Epithelial cell of esophagus (primary cell): ENCODE measurements around the gene COPS9.

Experiments
- DNase-seq: peaks from one replicate; pipeline ENCODE4 v3.0.0; 2010; ENCODE audit warnings: low read depth
- H3K4me3 ChIP-seq: 2 replicates; pipeline ENCODE4 v1.5.1; 2011; ENCODE audit warnings: mild to moderate bottlenecking, low read length, control low read depth
- CTCF ChIP-seq: IDR thresholded peaks from 2 replicates; pipeline ENCODE4 v1.5.1; 2011; ENCODE audit warnings: low read depth, mild to moderate bottlenecking, low read length, control low read depth, inconsistent platforms; ENCODE audit not compliant: insufficient read depth; ENCODE audit errors: missing control alignments

Gene COPS9

GRCh38 chr2:240162032-240162431 lies 25.9 kb upstream of the COPS9 start:
- TF ChIP-seq CTCF, result no peak
- no peak overlapping the region for H3K4me3 ChIP-seq
- DNase-seq, result no peak

GRCh38 chr2:240161087-240161750 lies 25.1 kb upstream of the COPS9 start:
- H3K4me3 ChIP-seq, result no peak overlapping the region
- TF ChIP-seq CTCF, result no peak
- no peak for DNase-seq

- no peak for DNase-seq
- no peak for TF ChIP-seq CTCF
- no peak overlapping the region for H3K4me3 ChIP-seq
Measured at GRCh38 chr2:240160291-240161086, 24.4 kb upstream of the COPS9 start.

- no peak for TF ChIP-seq CTCF
- no peak for DNase-seq
- no peak overlapping the region for H3K4me3 ChIP-seq
Measured at GRCh38 chr2:240159251-240159839, 23.2 kb upstream of the COPS9 start.

- no peak for TF ChIP-seq CTCF
- no peak for DNase-seq
- H3K4me3 ChIP-seq, result no peak overlapping the region
Measured at GRCh38 chr2:240157147-240157470, 21.0 kb upstream of the COPS9 start.

- H3K4me3 ChIP-seq, result no peak overlapping the region
- no peak for TF ChIP-seq CTCF
- DNase-seq, result no peak
Measured at GRCh38 chr2:240156435-240157146, 20.5 kb upstream of the COPS9 start.
